Caki2 (cell line): Measurements from ENCODE around the gene PVALEF. TPM values are rescaled to one million over a fixed set of nuclear protein-coding genes. Genes with fewer than 3 reads are reported as not detected.

ENCODE experiments used
- DNase-seq: peaks from one replicate; pipeline ENCODE4 v3.0.0-alpha.2; 2015; ENCODE audit warnings: low read depth
- in situ Hi-C: cut with HindIII; loops from 2 replicates; pipeline ENCODE4 v1.10.0; 2016; ENCODE audit warnings: low sequenced_read_pairs, low pct_unique_long_range_greater_than_20kb, mixed read lengths
- total RNA-seq: library from RNA; depleted of rRNA; stranded (reverse); fragments of >200 nt; shearing (Covaris generic); gene quantifications from 2 replicates; pipeline ENCODE4 v1.2.3, GENCODE V29; 2014; ENCODE audit warnings: low replicate concordance

Gene PVALEF
- total RNA-seq, 1 experiment from 2014 or later: not detected

DNA sequence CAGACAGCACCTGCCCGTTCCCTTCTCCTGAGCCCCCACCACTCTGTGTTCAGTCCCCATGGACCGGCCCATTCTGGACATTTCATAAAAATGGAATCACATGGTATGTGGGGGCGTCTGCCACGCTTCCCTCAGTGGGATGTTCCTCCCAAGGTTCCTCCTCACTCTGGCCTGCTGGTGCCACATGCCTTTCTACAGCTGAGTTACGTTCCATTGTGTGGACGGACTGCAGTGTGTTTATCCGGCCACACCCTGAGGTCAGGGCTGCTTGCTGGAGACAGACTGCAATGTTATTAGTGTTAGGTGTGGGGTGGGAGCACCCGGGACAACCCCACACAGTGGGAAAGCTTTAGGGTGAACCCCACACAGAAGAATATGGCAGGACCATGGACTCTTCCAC is 6.6 kb downstream of the PVALEF start:
- in situ Hi-C loops: no loop called here
- DNase-seq: no peak

DNA sequence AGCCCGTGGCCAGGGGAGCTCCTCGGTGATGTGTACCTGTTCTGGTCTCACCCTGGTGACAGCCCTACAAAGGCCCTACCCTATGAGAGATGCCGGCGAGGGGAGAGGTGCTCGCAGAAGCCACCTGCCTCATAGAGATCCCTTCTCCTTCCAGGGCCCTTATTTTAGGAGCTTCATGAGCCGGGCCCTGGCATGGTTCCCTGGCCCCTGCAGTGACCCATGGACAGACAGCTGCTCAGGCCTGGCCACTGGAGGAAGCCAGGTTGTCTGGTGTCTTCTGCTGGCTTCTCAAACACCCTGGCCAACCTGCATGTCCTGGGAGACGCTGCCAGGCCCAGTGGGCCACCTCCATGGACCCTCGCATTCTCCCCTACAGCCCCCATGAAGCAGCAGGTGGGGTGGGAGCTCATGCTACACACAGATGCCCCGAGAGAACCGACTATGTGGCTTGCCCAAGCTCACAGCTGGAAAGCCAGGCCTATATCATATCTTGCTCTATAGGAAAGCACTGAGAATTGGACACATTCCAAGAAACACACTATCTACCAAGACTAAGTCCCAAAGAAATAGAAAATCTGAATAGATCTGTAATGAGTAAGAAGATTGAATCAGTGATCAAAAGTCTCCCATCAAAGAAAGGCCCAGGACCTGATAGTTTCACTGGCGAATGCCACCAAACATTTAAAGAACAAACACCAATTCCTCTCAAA is 7.9 kb downstream of the PVALEF start:
- in situ Hi-C loops: no loop called here

DNA sequence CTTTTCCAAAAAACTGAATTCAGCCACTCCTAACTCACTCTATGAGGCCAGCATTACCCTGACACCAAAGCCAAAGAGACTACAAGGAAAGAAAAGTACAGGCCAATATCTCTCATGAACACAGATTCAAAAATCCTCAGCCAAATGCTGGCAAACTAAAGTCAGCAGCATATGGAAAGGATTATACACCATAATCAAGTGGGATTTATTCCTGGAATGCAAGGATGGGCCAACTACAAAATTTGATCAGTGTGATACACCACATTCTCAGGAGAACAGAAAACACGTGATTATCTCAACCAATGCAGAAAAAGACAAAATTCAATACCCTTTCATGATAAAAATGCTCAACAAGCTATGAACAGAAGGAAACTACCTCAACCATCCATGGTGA is 8.5 kb downstream of the PVALEF start:
- in situ Hi-C loops: no loop called here
- DNase-seq: no peak

More for the DNA sequence above, 7.9 kb downstream of the PVALEF start:
- no peak for DNase-seq

DNA sequence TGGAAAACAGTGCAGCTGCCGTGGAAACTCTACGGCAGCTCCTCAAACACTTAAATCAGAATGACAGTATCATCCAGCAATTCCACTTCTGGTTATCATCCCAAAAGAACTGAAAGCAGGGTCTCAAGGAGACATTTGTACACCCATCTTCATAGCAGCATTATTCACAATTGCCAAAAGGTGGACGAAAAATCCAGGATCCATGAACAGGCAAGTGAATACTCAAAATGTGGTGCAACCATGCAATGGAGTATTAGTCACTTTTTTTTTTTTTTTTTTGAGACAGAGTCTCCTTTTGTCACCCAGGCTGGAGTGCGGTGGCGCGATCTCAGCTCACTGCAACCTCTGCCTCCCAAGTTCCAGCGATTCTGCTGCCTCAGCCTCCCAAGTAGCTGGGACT is 11.4 kb downstream of the PVALEF start:
- in situ Hi-C loops: no loop called here
- no peak for DNase-seq

DNA sequence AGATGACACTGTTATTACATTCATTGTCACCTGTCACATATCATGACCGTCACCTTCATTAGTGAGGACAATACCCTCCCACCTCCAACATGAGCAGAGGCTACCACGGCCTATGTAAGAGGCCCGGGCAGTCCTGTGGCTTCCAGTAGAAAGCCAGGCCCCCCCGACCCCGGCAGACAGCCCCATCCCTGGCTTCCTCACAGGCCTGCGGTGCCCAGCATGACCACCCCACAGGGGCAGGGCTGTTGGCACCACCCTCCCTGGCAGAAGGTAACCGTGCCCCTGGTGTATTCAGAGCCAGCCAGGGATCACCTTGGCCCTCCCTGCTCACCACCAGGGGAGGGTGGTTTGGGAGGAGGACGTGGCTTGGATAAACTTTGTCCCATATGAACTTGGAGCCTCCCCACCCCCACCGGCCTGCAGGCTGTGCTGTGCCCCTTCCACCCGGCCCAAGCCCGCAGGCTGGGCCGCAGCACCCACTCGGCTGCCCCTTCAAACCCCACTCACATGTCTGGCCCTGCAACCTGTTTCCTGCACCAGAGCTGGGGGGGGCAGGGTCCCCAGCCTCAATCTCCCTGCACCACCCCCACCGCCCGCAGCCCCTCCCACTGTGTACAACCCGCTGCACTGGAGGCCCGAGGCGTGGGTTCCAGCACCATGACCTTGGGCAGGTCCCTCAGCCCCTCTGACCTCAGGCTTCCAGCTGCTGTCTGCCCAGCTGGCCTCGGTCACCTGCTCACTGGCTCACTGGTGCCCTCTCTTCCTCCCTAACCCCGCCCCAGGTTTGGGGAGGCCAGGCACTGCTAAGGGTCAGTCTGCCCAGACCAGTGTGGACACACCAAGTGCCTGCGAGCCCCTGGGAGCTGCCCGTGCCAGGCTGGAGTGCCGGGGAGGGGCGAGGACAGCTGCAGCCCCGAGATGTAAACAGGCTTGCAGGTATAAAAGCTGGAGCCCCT is 13.1 kb downstream of the PVALEF start:
- no peak for DNase-seq
- in situ Hi-C loops: no loop called here

DNA sequence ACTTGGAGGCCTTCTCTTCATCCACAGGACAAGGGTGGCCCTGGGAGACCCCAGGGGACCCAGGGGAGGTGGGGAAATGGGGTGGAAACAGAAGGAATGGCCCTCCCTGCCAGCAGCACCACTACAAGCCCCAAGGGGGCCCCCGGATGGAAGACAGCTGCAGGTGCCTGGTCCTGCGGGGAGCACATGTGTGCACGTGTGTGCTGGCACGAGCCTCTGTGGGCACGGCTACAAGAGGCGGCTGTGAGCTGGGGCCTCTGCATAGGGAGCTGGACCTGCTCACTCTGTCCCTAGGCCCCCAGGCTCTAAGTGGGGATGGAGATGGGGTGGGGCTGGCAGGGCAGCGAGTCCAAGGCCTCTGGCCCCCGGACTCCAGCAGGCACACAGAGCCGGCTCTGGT is 13.9 kb downstream of the PVALEF start:
- DNase-seq: no peak
- in situ Hi-C loops: no loop called here

DNA sequence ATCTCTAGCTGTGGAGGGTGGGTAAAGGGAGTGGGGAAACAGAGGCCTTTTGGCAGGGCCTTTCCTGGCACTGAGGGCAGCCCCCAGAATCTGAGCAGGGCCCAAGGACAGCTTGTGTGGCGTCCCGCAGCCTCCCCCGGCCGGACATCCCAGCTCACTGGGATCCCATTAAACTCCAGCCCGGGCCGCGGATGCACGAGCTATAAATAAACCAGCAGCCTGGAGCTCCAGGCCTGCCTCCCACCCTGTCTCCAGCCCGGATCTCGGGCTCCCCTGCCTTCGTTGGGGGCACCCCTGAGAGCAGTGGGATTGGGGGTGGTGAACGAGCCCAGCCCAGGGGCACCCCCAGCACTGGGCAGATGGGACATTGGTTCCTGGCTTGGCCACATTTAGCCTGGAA is 14.6 kb downstream of the PVALEF start:
- DNase-seq: no peak
- in situ Hi-C loops: no loop called here

DNA sequence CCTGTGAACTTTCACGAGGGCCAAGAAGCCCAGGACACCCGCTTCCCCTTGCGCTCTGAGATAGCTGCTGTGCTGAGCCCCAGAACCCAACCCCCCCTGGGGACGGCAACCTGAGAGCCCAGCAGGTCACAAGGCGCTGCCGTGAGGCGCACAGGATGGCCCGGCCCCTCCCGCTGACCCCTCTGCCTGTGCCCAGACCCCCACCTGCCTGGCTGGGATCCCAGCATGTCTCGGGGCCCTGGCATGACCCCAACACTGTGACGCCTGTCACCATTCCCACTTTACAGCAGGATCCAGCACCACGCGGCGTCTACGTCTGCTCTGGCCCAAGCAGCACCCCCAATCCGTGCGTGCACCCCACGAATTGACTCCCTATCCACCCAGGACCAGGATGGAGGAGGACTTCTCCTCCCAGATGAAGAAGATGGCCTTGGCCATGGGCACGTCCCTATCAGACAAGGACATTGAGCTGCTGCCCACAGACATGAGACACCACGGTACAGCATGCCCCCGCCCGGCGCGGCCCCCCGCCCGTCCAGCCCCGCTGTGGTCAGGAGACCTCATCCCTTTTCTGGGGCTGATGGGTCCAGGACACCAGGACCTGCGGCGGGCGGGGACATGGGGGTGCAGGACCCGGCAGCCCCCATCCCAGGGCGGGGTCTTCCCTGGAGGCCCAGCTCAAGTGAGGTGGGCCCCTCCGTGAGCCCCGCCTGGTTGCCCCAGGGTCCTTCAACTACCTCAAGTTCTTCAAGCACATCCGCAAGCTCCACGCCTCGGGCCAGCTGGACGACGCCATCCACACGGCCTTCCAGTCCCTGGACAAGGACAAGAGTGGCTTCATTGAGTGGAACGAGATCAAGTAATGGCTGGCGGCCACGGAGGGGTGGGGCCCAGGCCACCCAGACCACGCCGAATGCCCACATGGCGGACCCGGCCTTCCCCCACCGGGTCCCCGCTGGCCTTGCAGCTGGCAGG is 15.8 kb downstream of the PVALEF start:
- in situ Hi-C loops: no loop called here
- DNase-seq: no peak

DNA sequence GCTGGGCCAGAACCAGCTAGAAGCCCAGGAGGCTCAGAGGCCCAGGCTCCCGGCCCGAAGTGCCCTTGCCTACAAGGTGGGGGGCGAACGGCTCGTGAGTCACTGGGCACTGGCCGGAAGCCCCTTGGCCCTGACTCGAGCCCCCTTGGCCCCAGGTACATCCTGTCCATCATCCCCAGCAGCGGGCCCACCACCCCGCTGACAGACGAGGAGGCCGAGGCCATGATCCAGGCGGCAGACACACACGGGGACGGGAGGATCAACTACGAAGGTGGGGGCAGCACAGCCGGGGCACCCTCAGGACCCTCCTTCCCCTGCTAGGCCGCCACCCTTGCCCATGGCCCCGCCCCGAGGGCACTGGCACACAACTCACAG is 16.5 kb downstream of the PVALEF start:
- in situ Hi-C loops: no loop called here
- DNase-seq: no peak

DNA sequence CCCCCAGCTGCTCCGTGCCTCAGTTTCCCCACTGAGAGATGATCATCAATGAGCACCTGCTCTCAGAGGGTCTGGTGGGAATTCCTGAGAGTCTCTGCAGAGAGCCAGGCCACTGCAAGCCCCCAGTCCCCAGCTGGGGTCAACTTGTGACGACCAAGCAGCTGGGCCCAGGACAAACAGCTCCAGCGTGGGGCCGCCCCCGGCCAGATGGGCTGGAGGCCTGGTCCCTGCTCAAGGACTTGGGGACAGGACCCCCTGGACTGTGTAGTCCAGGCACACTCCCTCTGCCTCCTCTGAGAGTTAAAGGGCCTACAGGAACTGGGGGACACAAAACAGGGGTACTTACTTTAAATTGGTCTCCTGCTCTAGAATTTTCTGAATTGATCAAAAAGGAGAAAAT is 17.3 kb downstream of the PVALEF start:
- DNase-seq: no peak
- in situ Hi-C loops: no loop called here

DNA sequence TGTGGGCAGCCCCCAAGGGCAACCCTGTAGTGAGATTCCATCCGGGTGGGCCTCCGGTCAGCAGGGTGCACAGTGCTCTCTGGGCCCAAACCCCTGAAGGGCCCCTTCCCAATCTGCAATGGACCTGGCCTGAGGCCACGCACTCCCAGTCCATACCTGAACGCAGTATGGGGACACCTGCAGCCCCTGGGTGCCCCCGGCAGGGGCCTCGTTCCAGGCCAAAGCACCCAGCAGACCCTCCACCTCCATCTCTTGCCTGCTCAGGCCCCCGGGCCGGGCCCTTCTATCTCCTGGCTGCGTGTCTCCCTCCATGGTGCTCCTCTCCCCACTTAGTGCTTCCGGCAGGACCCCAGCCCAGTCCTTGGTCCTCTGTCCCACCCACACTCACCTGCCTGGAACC is 18.0 kb downstream of the PVALEF start:
- DNase-seq: no peak
- in situ Hi-C loops: no loop called here

DNA sequence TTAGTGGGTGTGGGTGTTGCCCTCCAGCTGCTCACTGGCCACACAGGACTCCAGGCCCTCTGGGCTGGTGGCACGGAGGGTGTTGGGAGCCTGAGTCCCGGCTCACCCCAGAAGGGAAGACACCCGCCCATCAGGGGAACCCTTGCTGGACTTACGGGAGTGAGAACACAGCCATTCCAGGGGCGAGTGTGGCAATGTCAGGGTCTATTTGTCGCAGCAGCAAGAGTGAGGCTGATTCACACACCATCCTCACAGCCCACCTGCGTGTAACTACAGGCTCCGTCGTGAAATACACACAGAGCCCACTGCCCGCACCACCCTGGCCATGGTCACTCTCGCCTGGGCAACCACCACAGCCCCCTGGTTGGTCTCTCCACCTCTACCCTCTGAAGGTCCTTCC is 18.5 kb downstream of the PVALEF start:
- in situ Hi-C loops: no loop called here
- no peak for DNase-seq

DNA sequence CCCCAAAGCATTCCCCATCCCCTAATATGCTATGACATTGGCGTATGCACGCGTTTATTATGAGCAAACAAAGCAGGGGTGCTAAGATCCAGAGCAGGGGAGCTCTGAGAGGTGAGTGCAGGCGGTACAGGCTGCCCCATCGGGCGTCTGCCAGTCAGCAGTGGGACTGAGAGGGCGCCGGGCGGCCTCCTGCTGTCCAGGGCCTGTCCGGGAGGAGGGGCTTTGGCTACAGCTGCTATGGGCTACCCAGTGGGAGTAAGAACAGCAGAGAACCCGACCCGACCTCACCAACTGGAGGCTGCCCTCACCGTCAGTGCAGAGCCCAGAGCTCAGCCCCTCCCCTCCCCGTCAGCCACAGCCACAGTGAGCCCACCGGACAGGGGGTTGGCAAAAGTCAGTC is 19.2 kb downstream of the PVALEF start:
- DNase-seq: no peak
- in situ Hi-C loops: no loop called here

DNA sequence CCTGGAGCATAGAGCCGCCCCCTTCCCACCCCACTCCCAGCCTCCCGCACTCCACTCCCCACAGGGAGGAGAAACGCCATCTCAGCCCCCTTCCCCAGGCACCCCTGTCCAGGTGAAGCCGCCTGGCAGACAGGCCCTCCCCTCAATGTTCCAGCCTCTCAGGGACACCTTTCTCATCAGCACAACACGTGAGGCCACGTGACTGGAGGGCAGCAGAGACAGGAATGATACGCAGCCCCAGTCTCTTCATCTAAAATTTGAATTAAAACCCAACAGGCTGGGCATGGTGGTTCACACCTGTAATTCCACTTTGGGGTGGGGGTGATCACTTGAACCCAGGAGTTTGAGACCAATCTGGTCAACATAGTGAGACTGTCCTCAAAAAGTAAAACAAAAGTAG is 20.9 kb downstream of the PVALEF start:
- in situ Hi-C loops: no loop called here
- DNase-seq: no peak

DNA sequence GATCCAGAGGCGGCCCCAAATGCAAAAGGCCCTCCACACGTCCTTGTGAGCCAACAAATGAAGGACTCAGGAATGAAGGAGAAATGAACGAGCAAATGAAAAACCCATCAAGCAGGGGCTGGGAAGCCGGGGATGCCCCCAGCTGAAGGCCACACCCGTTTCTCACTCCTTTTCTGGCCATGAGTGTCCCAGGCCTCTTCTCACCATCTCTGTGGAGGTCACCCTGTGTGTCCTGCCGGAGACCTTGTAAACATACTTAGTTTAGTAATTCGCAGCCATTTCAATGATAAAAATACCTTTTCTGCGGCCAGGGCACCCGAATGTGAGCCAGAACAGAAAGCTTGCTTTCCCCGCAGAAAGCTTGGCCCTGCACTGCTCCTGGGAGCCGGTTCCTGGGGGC is 21.8 kb downstream of the PVALEF start:
- in situ Hi-C loops: no loop called here
- DNase-seq: no peak

DNA sequence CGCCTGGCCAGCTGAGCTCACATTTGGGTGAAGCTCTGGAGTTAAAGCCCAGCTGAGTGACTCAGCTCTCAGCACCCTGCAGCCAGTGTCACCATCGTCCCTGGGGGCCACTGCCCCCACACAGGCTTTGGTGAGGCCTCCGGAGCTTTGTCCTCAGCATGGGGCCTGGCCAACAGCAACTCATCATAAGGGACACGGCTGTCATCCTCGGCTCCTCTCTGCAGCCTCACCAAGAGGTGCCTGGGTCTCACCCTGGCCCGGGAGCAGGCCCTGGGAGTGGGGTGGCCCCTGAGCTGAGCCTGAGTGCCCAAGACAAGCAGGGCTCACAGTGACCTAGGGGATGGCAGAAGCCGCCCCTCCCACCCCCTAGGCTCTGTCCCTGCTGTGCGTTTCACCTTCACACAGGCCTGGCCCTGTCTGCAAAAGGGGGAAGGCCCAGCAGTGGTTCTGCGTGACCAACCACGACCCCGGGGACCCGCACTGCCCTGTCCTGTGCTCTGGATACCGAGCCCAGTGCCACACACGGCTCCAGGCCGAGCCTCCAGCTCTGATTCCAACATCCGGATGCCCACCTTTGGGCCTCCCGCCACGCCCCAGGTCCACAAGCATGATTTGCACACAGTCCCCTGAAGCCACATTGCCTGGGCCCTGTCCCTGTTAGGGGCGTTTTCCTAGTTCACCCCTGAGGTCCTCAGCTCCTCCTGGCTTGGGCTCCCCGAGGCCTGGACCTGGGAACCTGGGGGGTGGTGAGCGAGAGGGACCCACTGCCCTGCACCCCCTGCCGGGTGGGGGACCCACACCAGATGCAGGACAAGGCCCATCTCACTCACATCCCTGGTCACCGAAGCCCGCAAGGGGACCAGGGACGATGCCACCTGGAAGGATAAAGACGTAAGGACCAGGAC is 22.5 kb downstream of the PVALEF start:
- in situ Hi-C loops: no loop called here
- DNase-seq: no peak

DNA sequence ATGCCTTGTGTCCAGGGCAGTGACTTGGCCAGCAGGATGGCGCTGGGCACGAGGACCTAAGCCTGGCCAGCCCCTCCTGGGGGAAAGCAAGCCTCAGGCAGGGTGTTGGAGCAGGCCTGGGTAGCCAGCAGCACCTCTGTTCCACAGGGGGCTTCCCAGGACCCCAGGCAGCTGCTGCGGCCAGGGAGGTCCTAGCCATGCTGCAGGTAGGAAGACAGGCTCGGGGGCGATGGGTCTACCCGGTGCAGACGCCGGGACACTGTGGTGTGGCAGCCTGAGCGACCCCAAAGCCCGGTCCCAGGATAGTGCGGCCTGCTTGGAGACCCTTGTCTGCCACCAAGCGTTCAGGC is 23.2 kb downstream of the PVALEF start:
- DNase-seq: no peak
- in situ Hi-C loops: no loop called here

DNA sequence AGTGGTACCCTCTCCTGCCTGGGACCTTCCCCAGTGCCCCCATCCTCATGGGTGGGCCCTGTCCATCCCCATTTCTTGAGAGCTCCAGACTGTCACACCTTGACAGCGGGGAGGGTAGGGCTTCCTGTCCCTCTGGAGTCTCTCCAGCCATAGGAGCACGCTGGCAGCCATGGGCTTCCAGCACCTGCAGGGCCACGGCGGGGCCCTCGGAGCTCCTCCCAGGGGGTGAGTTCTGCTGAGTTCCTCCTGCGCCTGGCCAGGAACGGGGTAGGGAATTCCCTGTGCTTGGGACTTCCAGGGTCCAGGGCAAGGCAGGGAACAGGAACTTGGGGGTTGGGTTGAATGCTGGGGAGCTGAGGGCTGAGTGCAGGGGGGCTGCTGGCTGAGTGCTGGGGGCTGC is 23.7 kb downstream of the PVALEF start:
- no peak for DNase-seq
- in situ Hi-C loops: no loop called here
